Lower lobe of right lung (tissue), 2 donors: ENCODE measurements around the gene TBC1D14. TPM values are rescaled to one million over a fixed set of nuclear protein-coding genes. Genes with fewer than 3 reads are reported as not detected.

Experiments used
- ATAC-seq, 2 donors: fragments of 200-7000 bp; cut with Tn5 transposase; one replicate each; pipeline ENCODE4 v1.9.1; 2020 to 2022; ENCODE audit warnings: mild to moderate bottlenecking in 2 of 2, moderate library complexity in 2 of 2
- DNase-seq: peaks from one replicate; pipeline ENCODE4 v3.0.0-alpha.2; 2020
- H3K27ac ChIP-seq: fragments of 200-600 bp; one replicate; pipeline ENCODE4 v1.8.0; 2022
- H3K27me3 ChIP-seq: fragments of 200-600 bp; one replicate; pipeline ENCODE4 v1.8.0; 2022; ENCODE audit warnings: low read depth
- H3K36me3 ChIP-seq: fragments of 200-600 bp; one replicate; pipeline ENCODE4 v1.8.0; 2022; ENCODE audit warnings: mild to moderate bottlenecking
- H3K4me1 ChIP-seq: fragments of 200-600 bp; one replicate; pipeline ENCODE4 v1.8.0; 2022
- H3K4me3 ChIP-seq: fragments of 200-600 bp; one replicate; pipeline ENCODE4 v1.8.0; 2022; ENCODE audit warnings: mild to moderate bottlenecking
- H3K9me3 ChIP-seq: fragments of 200-600 bp; one replicate; pipeline ENCODE4 v1.8.0; 2022
- intact Hi-C: fragments of 100-400 bp; cut with DNase I; formaldehyde crosslinking; loops from one replicate; pipeline ENCODE4 v1.11.0; 2022
- total RNA-seq: library from RNA; stranded (reverse); fragmentation: NEBNext Ultra II Directional; extraction: Animal tissue kit (Norgen Biotek cat#: 25700); gene quantifications from one replicate; pipeline ENCODE4 v1.2.1, GENCODE V29; 2021
- TF ChIP-seq, protein P1 (sequence below): fragments of 200-600 bp; IDR thresholded peaks from one replicate; pipeline ENCODE4 v1.8.0; 2022; ENCODE audit warnings: antibody characterized with exemption, mild to moderate bottlenecking
- donor health status: DM: no; HTN: yes; CAD: no; lungs with severe emphysema.

Gene TBC1D14
- total RNA-seq, 1 donor from 2014 or later, result 60.7 TPM

DNA sequence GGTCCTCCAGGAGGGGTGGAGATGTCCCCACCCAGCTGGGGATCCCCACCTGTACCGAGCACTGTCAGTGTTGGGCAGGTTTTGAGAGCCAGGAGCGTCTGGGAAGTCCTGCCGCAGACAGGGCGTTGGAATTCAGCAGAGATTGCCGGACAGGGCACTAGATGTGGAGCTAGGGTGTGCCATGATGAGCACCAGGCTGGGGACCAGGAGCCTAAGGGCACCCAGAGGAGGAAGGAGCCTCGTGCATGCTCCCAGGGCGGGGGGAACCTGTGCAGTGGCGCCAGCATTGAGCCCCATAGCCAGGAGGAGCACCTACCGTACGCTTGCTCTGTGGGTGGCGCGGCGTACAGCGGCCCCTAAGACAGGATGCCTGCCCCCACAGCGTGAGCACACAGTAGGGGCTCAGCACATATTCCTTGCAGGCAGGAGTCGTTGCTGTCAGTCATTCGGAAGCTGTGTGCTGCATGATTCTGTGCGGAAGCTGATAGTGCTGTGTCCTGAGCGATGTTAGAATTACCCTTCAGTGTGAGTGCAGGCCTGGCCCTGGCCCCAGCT lies 114.8 kb downstream of the TBC1D14 start:
- H3K27ac ChIP-seq, result no peak overlapping the region
- H3K36me3 ChIP-seq, result peaks cover 81% of the 10 kb centered on the region
- H3K9me3 ChIP-seq, result no peaks in the 10 kb centered on the region
- H3K27me3 ChIP-seq, result no peaks in the 10 kb centered on the region
- ATAC-seq, result peak in 1 of 2 donors; percentile 13
- intact Hi-C loops, result no loop called here
- TF ChIP-seq, protein P1, sequence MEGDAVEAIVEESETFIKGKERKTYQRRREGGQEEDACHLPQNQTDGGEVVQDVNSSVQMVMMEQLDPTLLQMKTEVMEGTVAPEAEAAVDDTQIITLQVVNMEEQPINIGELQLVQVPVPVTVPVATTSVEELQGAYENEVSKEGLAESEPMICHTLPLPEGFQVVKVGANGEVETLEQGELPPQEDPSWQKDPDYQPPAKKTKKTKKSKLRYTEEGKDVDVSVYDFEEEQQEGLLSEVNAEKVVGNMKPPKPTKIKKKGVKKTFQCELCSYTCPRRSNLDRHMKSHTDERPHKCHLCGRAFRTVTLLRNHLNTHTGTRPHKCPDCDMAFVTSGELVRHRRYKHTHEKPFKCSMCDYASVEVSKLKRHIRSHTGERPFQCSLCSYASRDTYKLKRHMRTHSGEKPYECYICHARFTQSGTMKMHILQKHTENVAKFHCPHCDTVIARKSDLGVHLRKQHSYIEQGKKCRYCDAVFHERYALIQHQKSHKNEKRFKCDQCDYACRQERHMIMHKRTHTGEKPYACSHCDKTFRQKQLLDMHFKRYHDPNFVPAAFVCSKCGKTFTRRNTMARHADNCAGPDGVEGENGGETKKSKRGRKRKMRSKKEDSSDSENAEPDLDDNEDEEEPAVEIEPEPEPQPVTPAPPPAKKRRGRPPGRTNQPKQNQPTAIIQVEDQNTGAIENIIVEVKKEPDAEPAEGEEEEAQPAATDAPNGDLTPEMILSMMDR, result no peak
- no peak for DNase-seq
- no peaks in the 10 kb centered on the region for H3K4me1 ChIP-seq
- H3K4me3 ChIP-seq, result no peak overlapping the region

DNA sequence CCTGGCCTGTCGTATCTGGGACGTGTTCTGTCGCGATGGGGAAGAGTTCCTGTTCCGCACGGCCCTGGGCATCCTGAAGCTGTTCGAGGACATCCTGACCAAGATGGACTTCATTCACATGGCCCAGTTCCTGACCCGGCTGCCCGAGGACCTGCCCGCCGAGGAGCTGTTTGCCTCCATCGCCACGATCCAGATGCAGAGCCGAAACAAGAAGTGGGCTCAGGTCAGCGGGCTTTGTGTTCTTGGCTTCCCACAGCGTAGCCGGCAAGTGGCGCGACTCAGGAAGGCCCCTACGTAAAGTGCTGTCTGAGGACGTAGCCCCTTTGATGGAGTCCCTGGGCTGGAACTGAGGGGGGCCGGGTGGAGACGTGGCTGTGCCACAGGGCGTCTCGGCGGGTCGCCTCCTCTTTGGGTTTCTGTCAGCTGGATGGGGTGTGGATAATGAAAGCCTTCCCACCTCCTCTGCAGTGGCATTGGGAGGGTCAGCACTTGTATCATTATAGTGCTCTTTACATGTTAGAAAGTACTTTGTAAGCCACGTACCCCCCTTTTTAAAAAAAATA lies 115.5 kb downstream of the TBC1D14 start:
- TF ChIP-seq, protein P1, result no peak
- intact Hi-C loops, result no loop called here
- ATAC-seq (no peak), DNase-seq (no peak)
- Histone ChIP-seq H3K4me1 (no peaks in the 10 kb centered on the region), H3K4me3 (no peak overlapping the region), H3K9me3 (no peaks in the 10 kb centered on the region), H3K36me3 (peaks cover 86% of the 10 kb centered on the region), H3K27me3 (no peaks in the 10 kb centered on the region), H3K27ac (no peak overlapping the region)

DNA sequence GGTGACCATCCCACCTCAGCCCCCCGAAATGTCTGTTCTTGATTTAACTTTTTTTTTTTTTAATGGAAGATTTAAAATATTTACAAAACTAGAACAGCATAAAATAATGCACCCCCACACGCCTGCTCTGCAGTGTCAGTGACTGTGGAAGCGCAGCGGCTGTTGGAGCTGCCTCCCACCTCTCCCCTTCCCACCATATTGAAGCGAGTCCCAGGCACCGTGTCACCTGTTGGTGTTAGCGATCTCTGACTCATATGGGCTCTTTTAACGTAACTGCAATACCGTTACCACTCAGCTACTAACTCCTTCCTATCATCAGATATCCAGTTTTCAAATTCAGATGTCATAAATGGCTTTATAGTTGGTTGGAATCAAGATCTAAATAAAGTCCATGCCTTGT lies 116.5 kb downstream of the TBC1D14 start:
- no peak for ATAC-seq
- H3K9me3 ChIP-seq, result no peaks in the 10 kb centered on the region

DNA sequence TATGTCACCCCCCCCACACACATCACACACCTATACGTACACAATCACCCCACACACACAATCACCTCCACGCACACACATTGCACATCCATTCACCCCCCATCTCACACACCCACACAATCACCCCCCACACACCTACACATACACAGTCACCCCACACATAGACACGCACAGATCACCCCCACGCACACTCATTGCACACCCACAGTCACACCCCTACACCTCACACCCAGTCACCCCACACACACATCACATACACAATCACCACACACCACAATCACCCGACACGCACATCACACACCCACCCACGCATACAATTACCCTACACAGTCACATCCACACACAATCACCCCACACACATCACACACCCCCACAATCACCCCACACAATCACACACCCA lies 117.7 kb downstream of the TBC1D14 start:
- intact Hi-C loops, result no loop called here
- H3K36me3 ChIP-seq, result peaks cover 86% of the 10 kb centered on the region
- TF ChIP-seq, protein P1, result no peak
- no peak for ATAC-seq
- no peak for DNase-seq
- H3K27ac ChIP-seq, result no peak overlapping the region
- H3K9me3 ChIP-seq, result no peaks in the 10 kb centered on the region
- H3K27me3 ChIP-seq, result no peaks in the 10 kb centered on the region
- H3K4me1 ChIP-seq, result no peaks in the 10 kb centered on the region
- H3K4me3 ChIP-seq, result no peak overlapping the region

More for the DNA sequence above, 116.5 kb downstream of the TBC1D14 start:
- Histone ChIP-seq H3K27ac (no peak overlapping the region), H3K27me3 (no peaks in the 10 kb centered on the region), H3K4me1 (no peaks in the 10 kb centered on the region), H3K36me3 (peaks cover 86% of the 10 kb centered on the region), H3K4me3 (no peak overlapping the region)
- no peak for DNase-seq
- intact Hi-C loops, result no loop called here
- TF ChIP-seq, protein P1, result no peak

DNA sequence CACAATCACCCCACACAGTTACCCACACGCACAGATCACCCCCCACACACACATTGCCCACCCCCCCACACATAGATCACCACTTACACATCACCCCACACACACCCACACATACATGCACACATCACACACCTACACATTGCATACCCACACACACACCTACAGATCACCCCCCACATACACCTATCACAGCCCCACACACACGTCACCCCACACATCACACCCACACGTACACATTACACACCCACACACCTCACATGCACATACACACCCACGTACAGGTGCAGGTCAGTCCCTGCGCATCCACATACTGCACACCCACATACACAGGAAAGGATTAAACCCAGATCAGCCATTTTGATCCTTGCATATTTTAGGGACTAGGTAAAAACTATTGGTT lies 118.3 kb downstream of the TBC1D14 start:
- Histone ChIP-seq H3K4me3 (no peak overlapping the region), H3K9me3 (no peaks in the 10 kb centered on the region), H3K27me3 (no peaks in the 10 kb centered on the region), H3K36me3 (peaks cover 86% of the 10 kb centered on the region), H3K4me1 (no peaks in the 10 kb centered on the region), H3K27ac (no peak overlapping the region)
- TF ChIP-seq, protein P1, result no peak
- ATAC-seq, result no peak
- intact Hi-C loops, result no loop called here
- no peak for DNase-seq
